A549 (cell line): ENCODE measurements around the gene DNAH8. TPM values are rescaled to one million over a fixed set of nuclear protein-coding genes. Genes with fewer than 3 reads are reported as not detected.

Experiments used
- ATAC-seq, 2 experiments: fragments of 200-7000 bp in 1 of 2; fragments of >200 bp in 1 of 2; cut with Nextera tagmentation in 1 of 2; cut with Tn5 transposase in 1 of 2; 3 replicates each; pipeline versions ENCODE4 v1.8.0 to v1.9.1; 2018 to 2020; ENCODE audit warnings: mild to moderate bottlenecking in 1 of 2, moderate library complexity in 1 of 2
- CTCF ChIA-PET: fragments of 300-600 bp; sonication (Branson Sonifier 250); formaldehyde crosslinking; extraction: SDS; loops from one replicate; lab custom pipeline; 2021; ENCODE audit warnings: antibody characterized with exemption, inconsistent platforms; lab: Yijun Ruan, JAX
- POLR2A ChIA-PET: fragments of 350-600 bp; formaldehyde crosslinking; extraction: SDS; loops from one replicate; lab custom pipeline; 2021; ENCODE audit warnings: antibody characterized with exemption, inconsistent platforms; lab: Yijun Ruan, JAX
- DNase-seq, 2 experiments: peaks; one replicate each; pipeline versions ENCODE4 v3.0.0 to v3.0.0-alpha.2; 2011 to 2016; ENCODE audit warnings: low read depth in 1 of 2, low spot score in 1 of 2
- FAIRE-seq: peaks from 2 replicates; lab custom pipeline; 2011; peaks lifted over from hg19 to GRCh38; lab: Jason Lieb, UNC
- H3K27ac ChIP-seq, 2 experiments: fragments of >200 bp; sonication (Bioruptor Twin); formaldehyde crosslinking; 3 replicates each; pipeline ENCODE4 v1.5.1; 2016 to 2017
- H3K4me1 ChIP-seq: fragments of >200 bp; sonication (Bioruptor Twin); formaldehyde crosslinking; 3 replicates; pipeline ENCODE4 v1.6.1; 2016
- H3K4me2 ChIP-seq: fragments of >200 bp; sonication (Bioruptor Twin); formaldehyde crosslinking; 3 replicates; pipeline ENCODE4 v1.6.1; 2016
- H3K4me3 ChIP-seq: fragments of >200 bp; sonication (Bioruptor Twin); formaldehyde crosslinking; 3 replicates; pipeline ENCODE4 v1.5.1; 2016
- H3K9me3 ChIP-seq: fragments of >200 bp; sonication (Bioruptor Twin); formaldehyde crosslinking; 3 replicates; pipeline ENCODE4 v1.6.1; 2016
- BHLHE40 ChIP-seq: IDR thresholded peaks from 2 replicates; pipeline ENCODE4 v1.6.1; 2012; ENCODE audit warnings: low read depth, low read length, inconsistent platforms
- CBX8 ChIP-seq: fragments of 200-600 bp; sonication (generic); IDR thresholded peaks from 2 replicates; pipeline ENCODE4 v1.6.1; 2016
- CHD4 ChIP-seq: fragments of 200-600 bp; sonication (generic); IDR thresholded peaks from 2 replicates; pipeline ENCODE4 v1.6.1; 2016; ENCODE audit warnings: antibody characterized with exemption, mild to moderate bottlenecking, borderline replicate concordance
- CTCF ChIP-seq: fragments of >200 bp; sonication (Bioruptor Twin); formaldehyde crosslinking; IDR thresholded peaks from 3 replicates; pipeline ENCODE4 v1.5.1; 2016
- FOSB ChIP-seq: fragments of 250-450 bp; sonication (Bioruptor Pico); IDR thresholded peaks from 2 replicates; pipeline ENCODE4 v1.5.0; 2020; ENCODE audit warnings: mild to moderate bottlenecking, moderate library complexity
- FOSL2 ChIP-seq, 2 experiments: fragments of 450-650 bp in 1 of 2; fragments of >200 bp in 1 of 2; sonication (Bioruptor Twin) in 1 of 2; formaldehyde crosslinking; IDR thresholded peaks; 2 replicates each; pipeline versions ENCODE4 v1.5.0 to v1.6.1; 2016 to 2020; ENCODE audit warnings: mild to moderate bottlenecking in 1 of 2, moderate library complexity in 1 of 2
- FOXS1 ChIP-seq: fragments of 250-450 bp; sonication (Bioruptor Pico); IDR thresholded peaks from 2 replicates; pipeline ENCODE4 v1.5.0; 2020; ENCODE audit warnings: mild to moderate bottlenecking, moderate library complexity
- HOXB5 ChIP-seq: fragments of 250-450 bp; sonication (Bioruptor Pico); IDR thresholded peaks from 2 replicates; pipeline ENCODE4 v1.5.0; 2020; ENCODE audit warnings: mild to moderate bottlenecking, moderate library complexity
- JUN ChIP-seq, 2 experiments: fragments of >200 bp; sonication (Bioruptor Twin); formaldehyde crosslinking; IDR thresholded peaks; 2 replicates in 1 of 2; 3 replicates in 1 of 2; pipeline ENCODE4 v1.6.1; 2016 to 2017
- JUNB ChIP-seq: fragments of >200 bp; sonication (Bioruptor Twin); formaldehyde crosslinking; IDR thresholded peaks from 2 replicates; pipeline ENCODE4 v1.6.1; 2016
- KDM1A ChIP-seq: fragments of 200-600 bp; sonication (generic); IDR thresholded peaks from 2 replicates; pipeline ENCODE4 v1.6.1; 2016; ENCODE audit warnings: low read depth, mild to moderate bottlenecking
- MAFK ChIP-seq: fragments of 450-650 bp; IDR thresholded peaks from 2 replicates; pipeline ENCODE4 v1.6.1; 2014; ENCODE audit not compliant: partially characterized antibody
- MAZ ChIP-seq: fragments of 150-350 bp; IDR thresholded peaks from 2 replicates; pipeline ENCODE4 v1.6.1; 2014; ENCODE audit warnings: antibody characterized with exemption, low read depth, low read length, borderline replicate concordance
- NR3C1 ChIP-seq: fragments of >200 bp; sonication (Bioruptor Twin); formaldehyde crosslinking; IDR thresholded peaks from 3 replicates; pipeline ENCODE4 v1.6.1; 2017
- PHF8 ChIP-seq: fragments of 200-600 bp; sonication (generic); IDR thresholded peaks from 2 replicates; pipeline ENCODE4 v1.6.1; 2016; ENCODE audit warnings: low read depth, mild to moderate bottlenecking, antibody characterized with exemption, moderate library complexity, borderline replicate concordance
- RARB ChIP-seq: fragments of 250-450 bp; sonication (Bioruptor Pico); IDR thresholded peaks from 2 replicates; pipeline ENCODE4 v1.8.0; 2021; ENCODE audit warnings: mild to moderate bottlenecking, moderate library complexity
- TFCP2L1 ChIP-seq: fragments of 250-450 bp; sonication (Bioruptor Pico); IDR thresholded peaks from 2 replicates; pipeline ENCODE4 v1.5.0; 2021; ENCODE audit warnings: mild to moderate bottlenecking
- ZFP36 ChIP-seq: fragments of 450-650 bp; IDR thresholded peaks from 2 replicates; pipeline ENCODE4 v1.6.1; 2014; ENCODE audit warnings: borderline replicate concordance; ENCODE audit not compliant: partially characterized antibody
- WGBS: methylation state at CpG from one replicate; pipeline ENCODE4 v1.1.6; 2017; ENCODE audit errors: missing lambda C conversion rate; 5-methylcytosine and 5-hydroxymethylcytosine counted together
- polyA plus RNA-seq, 4 experiments: library from polyadenylated mRNA; depleted of rRNA in 3 of 4; stranded (reverse); fragments of >200 nt; fragmentation: RNase III in 1 of 4; extraction: RNeasy Plus Mini Kit Qiagen cat#74134 plus additional on column Dnase treatment in 1 of 4; gene quantifications; 2 replicates in 3 of 4; 3 replicates in 1 of 4; pipeline ENCODE4 v1.2.3, GENCODE V29; 2011 to 2017
- TF ChIP-seq, protein P1 (sequence below): IDR thresholded peaks from 2 replicates; pipeline ENCODE4 v1.6.1; 2012
- TF ChIP-seq, protein P2 (sequence below): fragments of 450-650 bp; IDR thresholded peaks from 2 replicates; pipeline ENCODE4 v1.6.1; 2014; ENCODE audit warnings: antibody characterized with exemption

DNAH8 gene
- polyA plus RNA-seq, 2 of the 4 experiments (the other 2 are of a cell fraction): not detected

GRCh38 chr6:38924791-38925509, 209.8 kb downstream of the DNAH8 start:
- no peak for TF ChIP-seq PHF8
- TF ChIP-seq, all 56 proteins: peak for 0
- H3K4me3 ChIP-seq: no peak overlapping the region
- DNase-seq: no peak
- WGBS: 26% methylated on average over 7 of the region's 7 CpGs
- H3K4me1 ChIP-seq: no peaks in the 10 kb centered on the region
- CTCF ChIA-PET: no interaction called here
- no peak for ATAC-seq
- H3K9me3 ChIP-seq: no peaks in the 10 kb centered on the region
- no peak overlapping the region for H3K27ac ChIP-seq
- POLR2A ChIA-PET: no interaction called here
- no peak for FAIRE-seq
- no peak overlapping the region for H3K4me2 ChIP-seq

DNA sequence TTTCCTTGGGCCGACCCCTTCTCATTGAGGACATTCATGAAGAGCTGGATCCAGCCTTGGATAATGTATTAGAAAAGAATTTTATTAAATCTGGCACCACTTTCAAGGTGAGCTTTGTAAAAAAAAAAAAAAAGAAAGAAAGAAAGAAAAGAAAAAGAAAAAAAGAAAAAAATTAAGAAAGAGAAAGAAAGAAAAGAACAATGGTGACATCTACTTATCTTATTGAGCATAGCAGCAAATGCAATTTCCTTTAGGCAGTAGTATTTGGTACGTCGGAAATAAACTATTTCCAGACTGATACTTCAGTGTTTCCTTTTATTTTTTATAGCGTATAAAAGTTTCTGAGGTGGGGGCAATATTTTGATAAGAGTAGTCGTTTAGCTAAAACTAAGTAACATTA, 214.4 kb downstream of the DNAH8 start:
- ChIA-PET POLR2A (no interaction called here), CTCF (no interaction called here)
- TF ChIP-seq TFCP2L1 (no peak), ZFP36 (no peak), HOXB5 (CRISPR knock-in tag) (no peak), RARB (no peak), FOXS1 (CRISPR knock-in tag) (no peak), CBX8 (no peak), JUN (IDR thresholded peaks at IDR 0.05) (no peak), KDM1A (no peak), FOSL2 (IDR thresholded peaks at IDR 0.05) (no peak), FOSL2 (CRISPR knock-in tag; IDR thresholded peaks at IDR 0.05) (no peak), MAFK (no peak), CHD4 (no peak), MAZ (no peak), JUNB (no peak), PHF8 (no peak), NR3C1 (no peak)
- TF ChIP-seq, protein P1, sequence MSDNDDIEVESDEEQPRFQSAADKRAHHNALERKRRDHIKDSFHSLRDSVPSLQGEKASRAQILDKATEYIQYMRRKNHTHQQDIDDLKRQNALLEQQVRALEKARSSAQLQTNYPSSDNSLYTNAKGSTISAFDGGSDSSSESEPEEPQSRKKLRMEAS: no peak
- TF ChIP-seq, protein P2, sequence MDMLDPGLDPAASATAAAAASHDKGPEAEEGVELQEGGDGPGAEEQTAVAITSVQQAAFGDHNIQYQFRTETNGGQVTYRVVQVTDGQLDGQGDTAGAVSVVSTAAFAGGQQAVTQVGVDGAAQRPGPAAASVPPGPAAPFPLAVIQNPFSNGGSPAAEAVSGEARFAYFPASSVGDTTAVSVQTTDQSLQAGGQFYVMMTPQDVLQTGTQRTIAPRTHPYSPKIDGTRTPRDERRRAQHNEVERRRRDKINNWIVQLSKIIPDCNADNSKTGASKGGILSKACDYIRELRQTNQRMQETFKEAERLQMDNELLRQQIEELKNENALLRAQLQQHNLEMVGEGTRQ: no peak
- no peak overlapping the region for H3K4me3 ChIP-seq
- no peaks in the 10 kb centered on the region for H3K9me3 ChIP-seq
- no peak for ATAC-seq
- H3K4me2 ChIP-seq: no peak overlapping the region
- no peak for DNase-seq
- 20% methylated on average over 5 of the region's 5 CpGs for WGBS
- no peak overlapping the region for H3K27ac ChIP-seq
- no peaks in the 10 kb centered on the region for H3K4me1 ChIP-seq
- no peak for FAIRE-seq

DNA sequence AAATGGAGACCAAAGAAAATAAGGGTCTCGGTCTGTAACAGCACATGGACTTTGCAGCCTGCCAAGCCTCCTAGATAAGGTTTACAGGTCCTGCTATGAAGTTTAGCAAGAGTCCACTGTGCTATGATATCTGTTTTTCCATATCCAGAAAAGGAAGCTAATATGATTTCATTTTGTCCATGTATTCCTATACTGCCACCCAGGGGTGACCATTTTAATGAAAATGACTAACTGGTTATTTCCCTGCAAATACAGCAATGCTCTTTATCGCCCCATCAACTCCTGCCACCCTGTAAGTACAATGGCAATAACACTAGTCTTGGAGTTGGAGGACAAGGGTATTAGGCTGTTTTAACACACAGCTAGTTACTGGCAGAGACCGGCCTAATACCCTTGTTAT, 218.3 kb downstream of the DNAH8 start:
- DNase-seq: peak; percentile 5 to 20
- ATAC-seq: peak; percentile 53 to 56; a peak in 2 of 6 replicates
- no peak overlapping the region for H3K4me3 ChIP-seq
- POLR2A ChIA-PET: no interaction called here
- no peak overlapping the region for H3K4me2 ChIP-seq
- TF ChIP-seq CTCF (peak; percentile 13; the same call in 1 of the 3 replicates), BHLHE40 (no peak), FOSB (CRISPR knock-in tag) (no peak)
- TF ChIP-seq, all 56 proteins: peak for 1
- Histone ChIP-seq H3K27ac (no peak overlapping the region), H3K9me3 (no peaks in the 10 kb centered on the region), H3K4me1 (no peaks in the 10 kb centered on the region)
- 23% methylated on average over 3 of the region's 3 CpGs for WGBS
- CTCF ChIA-PET: interaction anchor here (1.7 kb wide), 1 partner anchor 61 kb away, joined by 8 read pairs; no protein-coding TSS in a partner anchor
- FAIRE-seq: no peak
